Caco-2 (cell line): ENCODE measurements around the gene PPM1H. TPM values are rescaled to one million over a fixed set of nuclear protein-coding genes. Genes with fewer than 3 reads are reported as not detected.

Source experiments
- BruUV-seq: library from RNA; stranded (reverse); fragments of 400-500 nt; replicated peaks from 2 replicates; lab custom pipeline; 2021; lab: Mats Ljungman, UMichigan
- CTCF ChIA-PET: fragments of 300-600 bp; sonication (Branson Sonifier 250); formaldehyde crosslinking; loops from one replicate; lab custom pipeline; 2022; ENCODE audit warnings: antibody characterized with exemption; lab: Charles Lee
- POLR2A ChIA-PET: fragments of 300-600 bp; sonication (Branson Sonifier 250); formaldehyde crosslinking; loops from one replicate; lab custom pipeline; 2022; ENCODE audit warnings: antibody characterized with exemption; lab: Charles Lee
- DNase-seq, 2 experiments: peaks; one replicate each; pipeline versions ENCODE4 v3.0.0 to v3.0.0-alpha.2; 2020 to 2022
- H3K27me3 ChIP-seq: replicated peaks from 2 replicates; pipeline ENCODE4 v1.6.0; 2011; ENCODE audit warnings: low read length; ENCODE audit not compliant: control insufficient read depth, insufficient read depth
- H3K36me3 ChIP-seq: 2 replicates; pipeline ENCODE4 v1.5.1; 2011; ENCODE audit warnings: low read length; ENCODE audit not compliant: control insufficient read depth, insufficient read depth
- H3K4me1 ChIP-seq: fragments of 250-450 bp; sonication (Bioruptor Pico); 2 replicates; pipeline ENCODE4 v1.5.1; 2020; ENCODE audit warnings: mild to moderate bottlenecking
- H3K4me3 ChIP-seq: 2 replicates; pipeline ENCODE4 v1.5.1; 2011; ENCODE audit warnings: low read depth, mild to moderate bottlenecking, control low read depth, low read length
- H3K9me3 ChIP-seq: fragments of 250-450 bp; sonication (Bioruptor Pico); 2 replicates; pipeline ENCODE4 v1.5.1; 2020; ENCODE audit warnings: mild to moderate bottlenecking, moderate library complexity
- H3K27ac Mint-ChIP-seq: one replicate; pipeline ENCODE4 v1.8.0; 2022; ENCODE audit warnings: mixed read lengths; ENCODE audit not compliant: unreplicated experiment
- H3K27me3 Mint-ChIP-seq: one replicate; pipeline ENCODE4 v1.8.0; 2022; ENCODE audit warnings: mixed read lengths; ENCODE audit not compliant: insufficient read depth, unreplicated experiment
- H3K36me3 Mint-ChIP-seq: one replicate; pipeline ENCODE4 v1.8.0; 2022; ENCODE audit warnings: mild to moderate bottlenecking, mixed read lengths; ENCODE audit not compliant: insufficient read depth, unreplicated experiment
- H3K4me1 Mint-ChIP-seq: one replicate; pipeline ENCODE4 v1.8.0; 2022; ENCODE audit warnings: low read depth, mixed read lengths; ENCODE audit not compliant: unreplicated experiment
- H3K4me3 Mint-ChIP-seq: one replicate; pipeline ENCODE4 v1.8.0; 2022; ENCODE audit warnings: mild to moderate bottlenecking, moderate library complexity, mixed read lengths; ENCODE audit not compliant: unreplicated experiment
- H3K9me3 Mint-ChIP-seq: one replicate; pipeline ENCODE4 v1.8.0; 2022; ENCODE audit warnings: mixed read lengths; ENCODE audit not compliant: unreplicated experiment
- CTCF ChIP-seq, 2 experiments: fragments of 200-600 bp in 1 of 2; IDR thresholded peaks; 1 replicate in 1 of 2; 2 replicates in 1 of 2; pipeline versions ENCODE4 v1.5.1 to v1.8.0; 2011 to 2022; ENCODE audit warnings: antibody characterized with exemption in 1 of 2, control low read depth in 1 of 2, inconsistent platforms in 1 of 2, low read depth in 1 of 2, low read length in 1 of 2, mild to moderate bottlenecking in 1 of 2, moderate library complexity in 1 of 2; ENCODE audit not compliant: insufficient read depth in 1 of 2, severe bottlenecking in 1 of 2, unreplicated experiment in 1 of 2
- intact Hi-C: fragments of 100-400 bp; cut with micrococcal nuclease; formaldehyde crosslinking; loops from one replicate; pipeline ENCODE4 v1.10.0; 2022; ENCODE audit not compliant: unreplicated experiment
- total RNA-seq: library from RNA; stranded (reverse); gene quantifications from 2 replicates; pipeline ENCODE4 v1.2.3, GENCODE V29; 2022

The PPM1H gene
- total RNA-seq, 1 experiment from 2014 or later, result 151 TPM

GRCh38 chr12:62873116-62873825 is 61.7 kb downstream of the PPM1H start:
- Mint-ChIP-seq H3K27me3 (no peaks in the 10 kb centered on the region), H3K4me1 (peaks cover 47% of the 10 kb centered on the region), H3K36me3 (peaks cover 84% of the 10 kb centered on the region), H3K27ac (peak overlapping the region; percentile 21), H3K4me3 (no peak overlapping the region), H3K9me3 (no peaks in the 10 kb centered on the region)
- TF ChIP-seq CTCF (IDR thresholded peaks at IDR 0.05; ENCODE audit: insufficient read depth in 1 of 2, low read depth in 1 of 2, low read length in 1 of 2, severe bottlenecking in 1 of 2, unreplicated experiment in 1 of 2), result no peak
- DNase-seq, result no peak
- H3K27me3 ChIP-seq, result no peaks in the 10 kb centered on the region
- intact Hi-C loops, result no loop called here
- no peaks in the 10 kb centered on the region for H3K9me3 ChIP-seq
- H3K4me1 ChIP-seq, result peaks cover 73% of the 10 kb centered on the region
- BruUV-seq, result no TSS peak
- CTCF ChIA-PET, result no interaction called here
- no peak overlapping the region for H3K4me3 ChIP-seq
- no peaks in the 10 kb centered on the region for H3K36me3 ChIP-seq
- POLR2A ChIA-PET, result no interaction called here

GRCh38 chr12:62868820-62869219 is 66.1 kb downstream of the PPM1H start:
- Mint-ChIP-seq H3K4me3 (no peak overlapping the region), H3K9me3 (no peaks in the 10 kb centered on the region), H3K4me1 (peaks cover 46% of the 10 kb centered on the region), H3K36me3 (peaks cover 78% of the 10 kb centered on the region), H3K27me3 (no peaks in the 10 kb centered on the region), H3K27ac (no peak overlapping the region)
- Histone ChIP-seq H3K9me3 (no peaks in the 10 kb centered on the region), H3K27me3 (no peaks in the 10 kb centered on the region), H3K4me1 (peaks cover 80% of the 10 kb centered on the region), H3K36me3 (no peaks in the 10 kb centered on the region), H3K4me3 (no peak overlapping the region)
- ChIA-PET CTCF (no interaction called here), POLR2A (no interaction called here)
- intact Hi-C loops, result no loop called here
- no peak for TF ChIP-seq CTCF (IDR thresholded peaks at IDR 0.05; ENCODE audit: insufficient read depth in 1 of 2, low read depth in 1 of 2, low read length in 1 of 2, severe bottlenecking in 1 of 2, unreplicated experiment in 1 of 2)
- DNase-seq, result no peak
- no TSS peak for BruUV-seq

- Mint-ChIP-seq H3K9me3 (no peaks in the 10 kb centered on the region), H3K36me3 (peaks cover 80% of the 10 kb centered on the region), H3K27me3 (no peaks in the 10 kb centered on the region), H3K4me1 (peaks cover 46% of the 10 kb centered on the region), H3K4me3 (peak overlapping the region; percentile 56), H3K27ac (peak overlapping the region; percentile 89)
- H3K4me3 ChIP-seq, result no peak overlapping the region
- no peaks in the 10 kb centered on the region for H3K27me3 ChIP-seq
- ChIA-PET POLR2A (interaction anchor here (0.6 to 1.3 kb wide), 4 partner anchors 18 to 397 kb away, joined by 3 to 5 read pairs (median 4); no protein-coding TSS in a partner anchor), CTCF (interaction anchor here (0.6 to 1.6 kb wide), 2 partner anchors 23 to 202 kb away, joined by 3 to 4 read pairs; no protein-coding TSS in a partner anchor)
- peak; percentile 76 to 86 for DNase-seq
- H3K9me3 ChIP-seq, result no peaks in the 10 kb centered on the region
- no peaks in the 10 kb centered on the region; the same call in 1 of the 2 replicates for H3K36me3 ChIP-seq
- no TSS peak for BruUV-seq
- TF ChIP-seq CTCF (IDR thresholded peaks at IDR 0.05; ENCODE audit: insufficient read depth in 1 of 2, low read depth in 1 of 2, low read length in 1 of 2, severe bottlenecking in 1 of 2, unreplicated experiment in 1 of 2), result no peak
- intact Hi-C loops, result loop anchor here (1.0 to 2.0 kb wide), 6 partner anchors 11 to 186 kb away; partner anchors contain the start of gene PPM1H
- H3K4me1 ChIP-seq, result peaks cover 91% of the 10 kb centered on the region
These were observed 68.4 kb downstream of the PPM1H start for GRCh38 chr12:62866451-62867082.
